Right ventricle myocardium superior (tissue), 1 donor: ENCODE measurements around the gene MTARC2. TPM values are rescaled to one million over a fixed set of nuclear protein-coding genes. Genes with fewer than 3 reads are reported as not detected.

Source experiments
- ATAC-seq: fragments of 200-7000 bp; cut with Tn5 transposase; one replicate; pipeline ENCODE4 v1.9.1; 2020; ENCODE audit warnings: mild to moderate bottlenecking; ENCODE audit not compliant: poor library complexity
- DNase-seq: peaks from one replicate; pipeline ENCODE4 v3.0.0-alpha.2; 2020
- intact Hi-C: fragments of 100-400 bp; cut with DNase I; formaldehyde crosslinking; loops from one replicate; pipeline ENCODE4 v1.11.2; 2022
- total RNA-seq: library from RNA; stranded (reverse); fragmentation: NEBNext Ultra II Directional; extraction: Animal tissue kit (Norgen Biotek cat#: 25700); gene quantifications from one replicate; pipeline ENCODE4 v1.2.1, GENCODE V29; 2021
- donor health status: DM: no; HTN: yes; CAD: no; lungs with severe emphysema.

MTARC2 gene
- total RNA-seq, 1 donor from 2014 or later: 23.2 TPM

- DNase-seq: no peak
- intact Hi-C loops: no loop called here
- no peak for ATAC-seq
Observed at GRCh38 chr1:220788900-220789299, 40.8 kb downstream of the MTARC2 start.

- DNase-seq: no peak
- ATAC-seq: no peak
- intact Hi-C loops: no loop called here
Observed at GRCh38 chr1:220789532-220790147, 41.5 kb downstream of the MTARC2 start.

DNA sequence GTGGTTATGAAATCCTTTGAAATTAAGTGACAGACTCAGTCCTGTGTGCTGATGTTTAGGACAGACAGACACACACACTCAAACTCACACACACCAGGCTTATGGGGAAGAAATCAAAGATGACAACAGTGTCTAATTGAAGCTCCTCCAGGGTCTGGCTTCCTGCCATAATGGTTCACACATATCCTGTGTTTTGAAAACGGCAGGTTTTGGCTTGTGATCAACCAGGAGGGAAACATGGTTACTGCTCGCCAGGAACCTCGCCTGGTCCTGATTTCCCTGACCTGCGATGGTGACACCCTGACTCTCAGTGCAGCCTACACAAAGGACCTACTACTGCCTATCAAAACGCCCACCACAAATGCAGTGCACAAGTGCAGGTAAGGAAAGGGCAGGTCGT lies 43.2 kb downstream of the MTARC2 start:
- DNase-seq (no peak), ATAC-seq (no peak)
- intact Hi-C loops: no loop called here

DNA sequence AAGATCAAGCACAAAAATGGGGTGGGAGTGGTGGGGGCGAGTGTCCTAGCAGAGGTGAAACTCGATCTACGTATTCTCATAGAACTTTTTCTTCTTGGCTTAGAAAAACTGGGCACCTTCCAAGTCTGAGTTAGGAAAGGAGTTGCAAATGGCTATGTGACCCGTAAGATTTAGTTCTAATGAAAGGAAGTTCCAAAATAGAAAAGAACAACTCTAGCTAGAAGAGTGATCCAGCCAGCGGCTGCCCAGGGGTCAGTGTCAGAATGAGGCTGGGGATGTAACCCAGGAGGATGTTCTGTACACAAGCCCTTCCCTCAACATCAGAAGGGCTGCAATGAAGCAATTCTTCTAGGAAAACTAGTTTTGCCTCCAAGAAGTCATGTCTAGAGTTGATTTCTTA lies 43.8 kb downstream of the MTARC2 start:
- intact Hi-C loops: no loop called here
- DNase-seq: no peak
- peak; percentile 34 for ATAC-seq

GRCh38 chr1:220796530-220796929 lies 48.4 kb downstream of the MTARC2 start:
- intact Hi-C loops: no loop called here
- ATAC-seq: no peak

GRCh38 chr1:220797044-220797443 lies 48.9 kb downstream of the MTARC2 start:
- intact Hi-C loops: no loop called here
- ATAC-seq (no peak), DNase-seq (no peak)

More at GRCh38 chr1:220796530-220796929, 48.4 kb downstream of the MTARC2 start:
- DNase-seq: no peak

DNA sequence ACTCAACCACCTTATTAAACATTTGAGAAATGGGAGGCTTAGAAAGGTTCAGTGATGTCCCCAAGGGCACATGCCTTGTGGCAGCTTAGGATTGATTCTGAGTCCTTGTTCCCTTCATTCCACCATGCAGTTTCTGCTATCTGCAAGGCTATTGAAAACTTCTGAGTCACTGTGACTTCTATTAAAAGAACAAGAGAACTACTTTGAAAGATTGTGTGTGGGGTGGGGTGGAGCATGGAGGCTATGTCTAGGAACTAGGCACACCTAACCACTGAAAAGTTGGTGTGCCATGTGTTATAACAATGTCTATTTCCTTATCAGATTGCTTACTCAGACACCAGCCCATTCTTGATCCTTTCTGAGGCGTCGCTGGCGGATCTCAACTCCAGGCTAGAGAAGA lies 49.4 kb downstream of the MTARC2 start:
- ATAC-seq (peak; percentile 56), DNase-seq (no peak)
- intact Hi-C loops: no loop called here

- DNase-seq: no peak
- intact Hi-C loops: no loop called here
- no peak for ATAC-seq
Observed at GRCh38 chr1:220798338-220798737, 50.2 kb downstream of the MTARC2 start.

- DNase-seq (no peak), ATAC-seq (no peak)
- intact Hi-C loops: no loop called here
Observed at GRCh38 chr1:220800262-220800661, 52.1 kb downstream of the MTARC2 start.

- intact Hi-C loops: no loop called here
- DNase-seq (no peak), ATAC-seq (peak; percentile 59)
Observed at GRCh38 chr1:220803401-220804201, 55.5 kb downstream of the MTARC2 start.

DNA sequence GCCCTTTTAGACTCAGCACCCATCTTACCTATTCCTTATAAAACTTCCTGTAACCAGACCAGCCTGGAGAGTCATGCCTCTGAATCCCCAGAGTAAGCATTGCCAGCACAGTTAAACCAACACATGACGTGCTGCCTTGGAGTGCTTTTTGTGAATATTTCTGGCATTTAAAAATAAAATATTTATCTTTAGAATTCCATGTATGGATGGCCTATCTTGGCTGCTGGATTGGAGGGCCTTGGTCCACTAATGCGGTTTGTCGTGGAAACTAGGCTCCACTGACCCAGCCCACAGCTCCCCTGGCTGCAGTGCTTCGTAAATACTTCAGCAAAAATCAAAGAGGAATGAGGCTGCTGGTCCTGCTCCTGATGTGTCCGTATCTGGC lies 56.1 kb downstream of the MTARC2 start:
- intact Hi-C loops: no loop called here
- no peak for DNase-seq
- no peak for ATAC-seq

DNA sequence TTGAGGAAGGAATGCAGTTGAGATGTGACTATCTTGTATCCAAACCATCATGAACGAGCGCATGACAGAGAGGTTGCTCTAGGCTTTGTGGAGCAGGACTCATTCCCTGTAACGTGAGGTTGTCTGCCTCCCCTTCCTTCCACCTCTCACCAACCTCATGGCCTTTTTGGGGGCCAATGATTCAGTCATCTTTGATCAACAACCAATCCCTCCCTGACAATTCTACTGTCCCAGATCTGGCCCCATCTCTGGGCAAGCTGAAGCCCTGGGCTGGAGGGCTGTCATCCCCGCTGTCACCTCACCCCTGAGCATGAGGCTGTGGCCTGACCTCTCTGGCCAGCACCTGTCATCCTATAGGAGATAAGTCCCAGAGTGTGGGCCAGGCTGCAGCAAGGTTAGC lies 58.3 kb downstream of the MTARC2 start:
- intact Hi-C loops: no loop called here
- no peak for ATAC-seq
- no peak for DNase-seq

DNA sequence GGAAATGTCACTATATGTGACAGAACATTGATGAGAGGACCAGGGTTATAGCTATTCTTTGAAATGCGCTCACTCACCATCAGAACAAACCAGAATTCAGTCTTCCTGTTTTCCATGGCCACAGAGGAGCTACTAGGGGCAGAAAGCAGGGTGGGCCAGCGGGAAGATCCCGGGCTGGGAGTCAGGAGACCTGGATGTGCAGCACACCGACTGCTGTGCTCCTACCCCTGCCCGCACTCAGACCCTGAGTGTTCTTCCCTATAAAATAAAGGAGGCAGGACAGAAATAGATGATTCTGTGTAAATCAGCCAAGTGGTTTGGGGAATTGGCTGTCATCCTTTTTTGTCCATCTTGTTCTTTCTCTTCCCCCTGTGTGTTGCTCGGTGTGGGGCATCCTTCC lies 59.6 kb downstream of the MTARC2 start:
- DNase-seq: no peak
- intact Hi-C loops: no loop called here

DNA sequence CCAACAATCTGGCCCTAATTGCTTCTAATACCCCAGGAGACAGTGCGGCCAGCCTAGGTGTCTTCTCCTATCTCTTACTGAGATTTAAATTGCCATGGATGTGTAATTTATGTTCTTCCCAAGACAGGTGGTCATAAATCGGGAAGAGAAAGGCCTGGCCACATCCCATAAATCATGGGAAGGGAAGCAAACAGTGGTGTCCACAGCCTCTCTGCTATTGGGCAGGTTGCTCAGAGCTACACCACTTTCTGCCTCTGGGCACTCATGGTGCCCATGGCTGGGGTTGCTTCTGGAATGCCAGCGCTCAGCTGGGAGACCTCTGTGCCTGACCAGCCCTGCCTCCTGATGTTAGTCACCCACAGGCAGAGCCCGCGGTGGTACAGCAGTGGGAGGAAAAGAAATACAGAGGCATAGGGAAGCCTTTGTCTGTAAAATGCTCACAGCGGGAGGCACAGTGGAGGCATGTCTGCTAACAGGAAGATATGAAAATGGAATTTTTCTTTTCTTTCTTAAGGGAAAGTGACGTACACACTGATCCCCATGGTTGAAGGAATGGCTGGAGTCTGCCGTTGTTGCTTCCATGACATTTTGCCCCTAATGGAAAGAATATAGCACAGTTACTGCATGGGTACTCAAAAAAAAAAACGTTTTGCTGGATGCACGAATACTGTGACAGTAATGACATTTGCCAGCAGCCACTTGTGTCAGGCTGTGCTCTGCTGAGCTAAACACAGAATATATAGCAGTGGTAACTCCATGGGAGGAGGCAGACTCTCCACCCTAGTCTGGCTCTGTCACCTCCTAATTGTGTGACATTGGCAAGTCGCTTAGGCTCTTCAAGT lies 60.4 kb downstream of the MTARC2 start:
- intact Hi-C loops: no loop called here
- ATAC-seq (peak; percentile 71), DNase-seq (no peak)

More for the DNA sequence above, 59.6 kb downstream of the MTARC2 start:
- ATAC-seq: no peak

DNA sequence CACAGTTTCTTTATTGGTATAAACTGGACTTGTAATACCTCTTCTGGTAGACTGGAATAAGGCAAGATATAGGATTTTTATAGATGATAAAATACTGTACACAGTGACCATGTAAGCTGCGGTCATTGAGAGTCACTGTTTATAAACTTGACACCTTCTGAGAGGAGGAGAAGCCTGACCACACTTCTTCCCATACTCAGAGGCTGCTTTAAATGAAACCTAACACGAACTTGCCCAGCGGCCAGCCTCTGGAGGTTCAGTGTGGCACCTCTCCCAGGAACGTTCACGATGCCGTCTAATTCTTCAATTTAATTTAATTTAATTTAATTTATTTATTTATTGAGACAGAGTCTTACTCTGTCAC lies 61.0 kb downstream of the MTARC2 start:
- DNase-seq (no peak), ATAC-seq (peak; percentile 23)
- intact Hi-C loops: no loop called here

GRCh38 chr1:220809704-220810103 lies 61.6 kb downstream of the MTARC2 start:
- DNase-seq (no peak), ATAC-seq (no peak)
- intact Hi-C loops: loop anchor here (2.0 kb wide), 1 partner anchor 33 kb away; no protein-coding TSS in a partner anchor

DNA sequence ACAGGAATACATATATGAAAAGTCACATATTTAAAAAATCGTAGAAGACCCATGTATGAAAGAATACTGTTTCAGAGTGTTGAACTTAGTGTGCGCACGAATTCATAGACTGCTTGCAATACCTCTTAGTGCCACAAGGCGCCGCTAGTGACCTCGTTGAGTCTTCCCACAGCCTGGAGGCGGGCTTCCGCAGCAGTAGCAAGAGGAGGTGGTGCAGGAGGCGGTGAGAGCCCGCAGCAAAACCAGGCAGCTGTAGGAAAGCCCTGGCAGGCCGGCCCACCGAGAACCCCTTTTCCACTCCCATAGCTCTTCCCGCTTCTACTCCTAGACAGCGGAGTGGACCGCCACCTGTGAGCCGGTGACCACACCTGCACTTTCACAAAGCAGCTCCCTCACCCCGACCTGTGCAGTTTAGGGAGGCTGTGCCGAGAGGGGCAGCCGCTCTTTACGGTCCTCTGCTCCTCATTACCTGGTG lies 62.1 kb downstream of the MTARC2 start:
- ATAC-seq (peak; percentile 82), DNase-seq (peak; percentile 89)
- intact Hi-C loops: loop anchor here (2.0 kb wide), 1 partner anchor 33 kb away; no protein-coding TSS in a partner anchor

- intact Hi-C loops: loop anchor here (2.0 kb wide), 1 partner anchor 32 kb away; no protein-coding TSS in a partner anchor
- DNase-seq (no peak), ATAC-seq (peak; percentile 30)
Observed at GRCh38 chr1:220810963-220811362, 62.8 kb downstream of the MTARC2 start.

GRCh38 chr1:220811695-220812094 lies 63.6 kb downstream of the MTARC2 start:
- ATAC-seq: no peak
- DNase-seq: no peak
- intact Hi-C loops: loop anchor here (2.0 kb wide), 1 partner anchor 31 kb away; no protein-coding TSS in a partner anchor
